ENCODE results near the gene CST4. TPM values are rescaled to one million over a fixed set of nuclear protein-coding genes. Genes with fewer than 3 reads are reported as not detected.
"Not testable (repeated sequence)": the region's sequence is repeated elsewhere in the genome, so short reads cannot be mapped to it uniquely, and the experiment has no call there.

CST4 gene
- total RNA-seq, 1 experiment from 2014 or later, result 0.42 TPM

DNA sequence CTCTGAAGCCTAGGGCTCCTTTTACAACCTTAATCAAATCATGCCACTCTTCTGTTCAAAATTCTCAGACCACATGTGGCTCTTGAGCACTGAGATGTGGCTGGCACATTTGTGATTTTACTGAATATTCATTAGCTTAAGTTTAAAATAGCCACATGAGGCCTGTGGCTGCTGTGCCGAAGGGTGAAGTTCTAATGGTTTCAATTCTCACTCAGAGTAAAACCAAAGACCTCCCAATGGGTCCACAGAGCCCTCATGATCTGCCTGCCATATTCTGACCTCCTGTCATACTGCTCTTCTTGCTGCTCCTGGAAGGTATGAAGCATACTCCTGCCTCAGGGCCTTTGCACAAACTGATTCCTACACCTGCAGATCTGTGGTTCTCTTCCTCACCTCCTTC, 43.3 kb downstream of the CST4 start:
- no peak for DNase-seq (ENCODE audit: extremely low read depth, low read depth)

GRCh38 chr20:23644164-23644563, 44.7 kb downstream of the CST4 start:
- no peak for DNase-seq (ENCODE audit: extremely low read depth, low read depth)

- DNase-seq (ENCODE audit: extremely low read depth, low read depth), result no peak
These were observed 45.2 kb downstream of the CST4 start for GRCh38 chr20:23643659-23644058.

GRCh38 chr20:23641936-23642751, 46.7 kb downstream of the CST4 start:
- DNase-seq (ENCODE audit: extremely low read depth, low read depth), result no peak

DNA sequence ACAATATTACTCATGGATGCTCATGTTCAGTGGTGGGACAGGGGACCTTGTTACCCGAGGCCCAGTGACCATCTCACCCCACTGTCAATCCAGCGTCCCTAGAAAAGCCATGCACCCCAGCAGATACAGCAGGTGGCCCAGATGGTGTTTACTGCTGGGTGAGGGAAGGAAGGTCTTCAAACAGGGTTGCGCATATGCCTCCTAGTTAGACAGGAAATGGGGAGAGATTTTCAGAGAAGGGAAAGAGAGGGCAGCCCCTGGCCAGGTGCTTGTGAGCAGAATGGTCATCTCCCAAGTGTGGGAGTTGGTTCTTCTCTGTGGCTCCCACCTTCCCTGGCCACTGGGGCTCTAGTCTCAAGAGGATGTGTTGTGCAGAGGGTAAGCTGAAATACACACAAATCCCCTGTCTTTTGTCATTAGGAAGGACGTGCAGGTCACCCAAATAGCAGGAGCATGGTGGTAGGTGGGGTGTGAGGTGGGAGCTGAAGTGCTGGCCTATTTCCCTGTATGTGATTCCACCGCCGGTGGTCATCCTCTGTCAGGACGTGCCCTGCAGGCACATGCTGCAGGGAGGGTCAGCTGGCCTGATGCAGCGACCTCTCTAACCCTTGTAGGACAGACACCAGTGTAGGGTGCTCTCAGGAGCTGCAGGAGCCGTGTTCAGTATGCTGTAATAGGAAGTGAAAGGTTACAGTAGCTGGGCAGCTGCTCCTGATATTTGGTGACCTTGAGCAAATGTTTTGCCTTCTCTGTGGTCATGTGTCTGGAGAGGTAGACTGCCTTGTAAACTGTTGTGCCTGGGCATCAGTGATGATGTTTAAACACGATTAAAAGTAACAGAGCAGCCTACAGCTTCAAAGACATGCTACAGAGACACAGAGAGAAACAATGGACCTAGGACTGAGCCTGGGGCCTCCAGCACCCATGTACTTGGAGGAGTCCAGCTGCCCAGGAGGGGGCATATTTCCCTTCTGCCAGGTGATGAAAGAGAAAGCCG, 47.9 kb downstream of the CST4 start:
- DNase-seq (ENCODE audit: extremely low read depth, low read depth), result no peak

- no peak for DNase-seq (ENCODE audit: extremely low read depth, low read depth)
These were observed 48.7 kb downstream of the CST4 start for GRCh38 chr20:23640018-23640601.

- no peak for DNase-seq (ENCODE audit: extremely low read depth, low read depth)
These were observed 49.3 kb downstream of the CST4 start for GRCh38 chr20:23639490-23639958.

DNA sequence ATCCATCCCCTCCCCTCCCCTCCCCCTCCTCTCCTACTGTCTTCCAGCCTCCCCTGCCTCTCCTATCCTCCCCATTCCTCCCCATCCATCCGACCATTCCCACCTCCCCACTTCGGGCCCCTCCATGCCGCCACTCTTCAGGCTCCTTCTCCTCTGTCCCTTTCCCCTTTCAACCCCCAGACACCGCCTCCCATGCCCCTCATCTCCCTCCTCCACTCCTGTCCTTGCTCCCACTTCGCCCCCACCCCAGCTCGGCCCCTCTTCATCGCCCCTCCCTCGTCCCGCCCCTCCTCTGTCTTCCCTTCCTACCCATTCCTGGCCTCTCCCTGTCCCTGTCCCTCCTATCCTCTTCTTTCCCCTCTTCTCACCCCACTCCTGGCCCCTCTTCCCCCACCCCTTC, 50.5 kb downstream of the CST4 start:
- no peak for DNase-seq (ENCODE audit: extremely low read depth, low read depth)

DNA sequence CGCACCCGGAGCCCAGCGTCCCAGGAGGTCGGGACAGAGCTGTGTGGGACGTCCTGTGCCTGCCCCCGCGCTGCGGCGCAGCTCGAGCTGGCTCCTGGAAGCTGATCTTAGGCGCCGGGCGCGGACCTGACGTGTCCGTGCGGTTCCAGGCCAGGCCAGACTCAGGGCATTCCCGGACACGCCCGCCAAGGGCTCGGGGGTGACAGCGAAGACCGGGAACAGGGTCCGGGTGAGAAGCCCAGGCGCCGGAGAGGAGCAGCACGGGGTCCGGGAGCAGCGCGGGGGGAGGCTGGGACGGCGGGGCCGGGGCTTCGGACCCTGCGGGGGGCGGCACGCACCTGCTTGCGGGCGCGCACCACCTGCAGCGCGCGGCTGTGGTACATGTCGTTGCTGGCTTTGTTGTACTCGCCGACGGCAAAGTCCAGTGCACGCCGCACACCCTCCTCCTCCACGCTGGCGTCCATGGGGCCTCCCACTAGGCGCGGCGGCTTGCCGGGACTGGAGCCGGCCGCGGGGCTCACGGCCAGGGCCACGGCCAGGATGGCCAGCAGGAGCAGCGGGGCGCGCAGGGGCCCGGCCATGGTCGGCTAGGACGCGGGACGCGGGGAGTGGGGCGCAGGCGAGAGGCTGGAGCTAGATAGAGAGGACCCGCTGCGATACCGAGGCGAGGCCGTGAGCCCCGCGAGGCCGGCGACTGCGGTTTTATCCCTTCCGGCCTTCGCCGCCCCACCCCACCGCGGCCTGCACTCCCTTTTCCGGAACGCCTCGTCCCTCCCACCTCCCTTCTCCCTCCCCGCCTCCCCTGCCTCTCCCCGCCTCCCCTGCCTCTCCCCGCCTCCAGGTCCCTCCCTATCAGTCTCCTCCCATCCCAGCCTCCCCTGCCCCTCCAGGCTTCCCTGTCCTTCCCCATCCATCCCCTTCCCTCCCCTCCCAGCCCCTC, 51.3 kb downstream of the CST4 start, which contains the start of gene CST3:
CST3 (minus strand) TSS at position 674 of the 940 bp plus-strand sequence; CDS start at position 581, 93 bp downstream.
- peak; percentile 86 for DNase-seq (ENCODE audit: extremely low read depth, low read depth)

DNA sequence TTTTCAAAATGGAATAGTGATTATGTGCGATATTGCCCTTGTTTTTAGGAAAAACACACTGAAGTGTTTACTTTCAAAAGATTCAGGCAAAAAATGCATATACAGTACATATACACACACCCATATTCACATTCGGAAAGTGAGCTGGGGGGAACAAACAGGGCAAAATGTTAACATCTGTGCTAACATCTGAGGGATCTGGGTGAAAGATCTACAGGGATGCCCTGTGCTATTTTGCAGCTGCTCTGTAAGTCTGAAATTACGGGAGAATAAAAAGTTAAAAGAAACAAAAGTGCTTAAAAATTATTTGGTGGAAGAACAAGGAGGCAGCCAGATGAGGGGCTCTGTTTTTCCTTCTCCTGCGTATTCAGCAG, 51.9 kb downstream of the CST4 start:
- DNase-seq (ENCODE audit: extremely low read depth, low read depth), result no peak

- DNase-seq (ENCODE audit: extremely low read depth, low read depth), result no peak
These were observed 52.5 kb downstream of the CST4 start for GRCh38 chr20:23636182-23636907.

DNA sequence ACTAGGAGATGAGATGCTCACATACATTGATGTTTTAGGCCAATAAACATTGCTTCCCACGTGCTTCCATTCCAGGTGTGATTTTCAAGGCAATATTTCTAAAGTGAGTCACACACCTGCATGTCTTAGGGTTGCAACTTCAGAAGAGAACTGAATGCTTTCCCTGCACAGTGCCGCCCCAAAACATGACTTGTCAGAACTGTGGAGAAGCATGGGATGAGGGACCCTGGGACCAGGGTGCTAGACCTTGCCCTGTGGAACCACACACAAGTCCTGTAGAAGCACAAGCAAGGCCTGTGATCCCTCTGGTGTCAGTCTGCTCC, 53.1 kb downstream of the CST4 start:
- not testable (repeated sequence) for DNase-seq (ENCODE audit: extremely low read depth, low read depth)

Small RNA genes within 50 kb of the gene (small RNA-seq; reads per million reads assigned to genes)
- gene CST2P1, result 0 reads per million in 2 experiments

Other genes with a start within 250 kb of the CST4 start
- gene CSTL1, start 249.4 kb downstream of the CST4 start, total RNA-seq (2014; rRNA removed; shearing (Covaris generic)), result not detected in 2 replicates
- not detected in 2 replicates for gene CST11, start 236.2 kb downstream of the CST4 start, total RNA-seq (2014; rRNA removed; shearing (Covaris generic))
- not detected in 2 replicates for gene CST8, start 197.9 kb downstream of the CST4 start, total RNA-seq (2014; rRNA removed; shearing (Covaris generic))
- not detected in 2 replicates for gene CST9L, start 120.6 kb downstream of the CST4 start, total RNA-seq (2014; rRNA removed; shearing (Covaris generic))
- not detected in 2 replicates for gene CST9, start 83.1 kb downstream of the CST4 start, total RNA-seq (2014; rRNA removed; shearing (Covaris generic))
- gene CST3, start 51.1 kb downstream of the CST4 start, total RNA-seq (2014; rRNA removed; shearing (Covaris generic)), result 225 and 267 TPM in 2 replicates
- not detected in 2 replicates for gene CST1, start 61.9 kb upstream of the CST4 start, total RNA-seq (2014; rRNA removed; shearing (Covaris generic))
- gene CST2, start 137.7 kb upstream of the CST4 start, total RNA-seq (2014; rRNA removed; shearing (Covaris generic)), result 0.78 TPM in 1 of 2 replicates, not detected in the other
- gene CST5, start 190.7 kb upstream of the CST4 start, total RNA-seq (2014; rRNA removed; shearing (Covaris generic)), result not detected in 2 replicates